Activated naive CD8-positive, alpha-beta T cell treated with anti-CD3 and anti-CD28 coated beads for 36 hours (primary cell): ENCODE data around the gene PAPPA2. TPM values are rescaled to one million over a fixed set of nuclear protein-coding genes. Genes with fewer than 3 reads are reported as not detected.
A peak's percentile ranks its signal among the peaks of the same experiment; 100 is the strongest.

ENCODE experiments used
- DNase-seq: peaks from one replicate; pipeline ENCODE4 v3.0.0; 2021
- H3K27ac Mint-ChIP-seq: one replicate; pipeline ENCODE4 v1.8.0; 2022; ENCODE audit warnings: mild to moderate bottlenecking, moderate library complexity, mixed read lengths
- H3K27me3 Mint-ChIP-seq: one replicate; pipeline ENCODE4 v1.8.0; 2022; ENCODE audit warnings: mild to moderate bottlenecking, mixed read lengths
- H3K36me3 Mint-ChIP-seq: one replicate; pipeline ENCODE4 v1.8.0; 2021; ENCODE audit warnings: mild to moderate bottlenecking, mixed read lengths
- H3K4me1 Mint-ChIP-seq: one replicate; pipeline ENCODE4 v1.8.0; 2021; ENCODE audit warnings: mixed read lengths
- H3K4me3 Mint-ChIP-seq: one replicate; pipeline ENCODE4 v1.8.0; 2022; ENCODE audit warnings: mild to moderate bottlenecking, moderate library complexity, mixed read lengths
- H3K9me3 Mint-ChIP-seq: one replicate; pipeline ENCODE4 v1.8.0; 2022; ENCODE audit warnings: mixed read lengths
- total RNA-seq, 2 experiments: library from RNA; stranded (reverse); gene quantifications; one replicate each; pipeline ENCODE4 v1.2.3, GENCODE V29; 2021

Gene PAPPA2
- total RNA-seq, 2 experiments from 2014 or later, result 0.12 to 0.52 TPM

DNA sequence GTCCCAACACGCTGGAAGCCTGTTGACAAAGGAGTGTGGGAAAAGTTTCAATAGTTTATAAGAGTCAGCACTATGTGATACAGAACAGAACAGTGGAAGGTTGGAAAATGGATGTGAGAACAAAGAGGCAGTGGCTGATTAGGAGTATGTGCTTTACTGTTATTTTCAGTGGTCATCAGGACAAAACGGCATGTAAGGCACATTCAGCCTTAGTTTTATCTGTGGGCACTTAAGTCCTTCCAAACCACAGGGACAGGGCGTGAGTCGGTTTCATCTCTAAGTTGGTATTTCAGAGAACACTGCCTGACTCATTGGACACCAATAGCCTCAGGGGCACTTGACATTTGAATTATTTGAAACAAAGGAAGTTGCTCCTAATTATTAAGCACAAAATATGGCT is 394.7 kb downstream of the PAPPA2 start:
- H3K27ac Mint-ChIP-seq, result no peak overlapping the region
- no peaks in the 10 kb centered on the region for H3K4me1 Mint-ChIP-seq
- no peaks in the 10 kb centered on the region for H3K27me3 Mint-ChIP-seq
- H3K9me3 Mint-ChIP-seq, result no peaks in the 10 kb centered on the region
- no peaks in the 10 kb centered on the region for H3K36me3 Mint-ChIP-seq
- DNase-seq, result no peak
- no peak overlapping the region for H3K4me3 Mint-ChIP-seq

GRCh38 chr1:176858433-176858916 is 395.5 kb downstream of the PAPPA2 start:
- no peaks in the 10 kb centered on the region for H3K36me3 Mint-ChIP-seq
- no peak overlapping the region for H3K27ac Mint-ChIP-seq
- no peak overlapping the region for H3K4me3 Mint-ChIP-seq
- no peaks in the 10 kb centered on the region for H3K4me1 Mint-ChIP-seq
- no peaks in the 10 kb centered on the region for H3K9me3 Mint-ChIP-seq
- H3K27me3 Mint-ChIP-seq, result no peaks in the 10 kb centered on the region
- DNase-seq, result no peak

DNA sequence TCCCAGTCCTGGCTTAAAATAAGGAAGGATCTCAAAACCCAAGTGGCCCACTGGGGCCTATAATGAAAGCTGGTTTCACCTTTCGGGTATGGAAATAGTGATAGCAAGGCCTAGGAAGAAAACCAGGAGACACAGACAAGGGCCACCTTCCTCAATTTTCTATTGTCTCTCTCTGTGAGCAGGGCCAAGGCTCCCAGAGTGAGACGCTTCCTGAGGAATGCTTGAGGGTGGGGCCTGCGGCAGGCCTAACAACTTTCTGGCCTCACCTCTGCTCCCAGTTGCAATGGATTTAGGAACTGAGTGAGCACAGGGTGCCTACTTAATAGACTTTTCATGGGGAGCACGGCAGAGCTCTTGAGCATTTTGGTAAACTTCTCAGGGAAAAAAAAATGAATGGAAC is 400.6 kb downstream of the PAPPA2 start:
- Mint-ChIP-seq H3K4me3 (no peak overlapping the region), H3K27me3 (peaks cover 6% of the 10 kb centered on the region), H3K9me3 (peaks cover 2% of the 10 kb centered on the region), H3K36me3 (no peaks in the 10 kb centered on the region), H3K4me1 (no peaks in the 10 kb centered on the region), H3K27ac (no peak overlapping the region)
- no peak for DNase-seq

DNA sequence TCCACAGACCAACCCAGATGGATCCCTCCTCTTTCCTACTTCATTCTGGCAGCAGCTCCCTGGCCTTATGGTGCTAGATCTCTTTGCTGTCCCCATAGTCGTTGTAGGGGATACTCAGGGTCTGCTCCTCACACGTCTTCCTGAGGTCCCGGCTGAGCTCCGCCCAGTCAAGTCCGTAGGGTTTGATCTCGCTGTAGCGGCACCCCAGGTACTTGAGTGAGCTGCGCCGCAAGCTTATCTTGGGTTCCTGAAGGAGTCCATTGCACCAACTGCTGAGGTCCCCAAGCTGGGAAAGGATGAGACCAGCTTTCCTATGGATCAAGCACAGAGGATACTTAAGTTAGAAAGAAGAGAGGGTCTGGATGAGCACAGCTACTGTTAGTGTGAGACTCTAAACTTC is 401.2 kb downstream of the PAPPA2 start:
- H3K27me3 Mint-ChIP-seq, result peaks cover 6% of the 10 kb centered on the region
- no peaks in the 10 kb centered on the region for H3K4me1 Mint-ChIP-seq
- no peaks in the 10 kb centered on the region for H3K36me3 Mint-ChIP-seq
- DNase-seq, result no peak
- H3K27ac Mint-ChIP-seq, result no peak overlapping the region
- peaks cover 2% of the 10 kb centered on the region for H3K9me3 Mint-ChIP-seq
- H3K4me3 Mint-ChIP-seq, result no peak overlapping the region

GRCh38 chr1:176866011-176866714 is 403.2 kb downstream of the PAPPA2 start:
- no peak for DNase-seq
- Mint-ChIP-seq H3K27me3 (peaks cover 6% of the 10 kb centered on the region), H3K4me3 (no peak overlapping the region), H3K4me1 (no peaks in the 10 kb centered on the region), H3K27ac (no peak overlapping the region), H3K36me3 (no peaks in the 10 kb centered on the region), H3K9me3 (peaks cover 2% of the 10 kb centered on the region)

- Mint-ChIP-seq H3K4me1 (no peaks in the 10 kb centered on the region), H3K27ac (no peak overlapping the region), H3K27me3 (peaks cover 11% of the 10 kb centered on the region), H3K9me3 (peaks cover 2% of the 10 kb centered on the region), H3K36me3 (no peaks in the 10 kb centered on the region), H3K4me3 (no peak overlapping the region)
- no peak for DNase-seq
Observed at GRCh38 chr1:176869577-176869976, 406.6 kb downstream of the PAPPA2 start.

- Mint-ChIP-seq H3K9me3 (no peaks in the 10 kb centered on the region), H3K4me1 (no peaks in the 10 kb centered on the region), H3K27ac (no peak overlapping the region), H3K27me3 (peaks cover 9% of the 10 kb centered on the region), H3K36me3 (no peaks in the 10 kb centered on the region), H3K4me3 (no peak overlapping the region)
- no peak for DNase-seq
Observed at GRCh38 chr1:176876966-176877515, 414.1 kb downstream of the PAPPA2 start.

DNA sequence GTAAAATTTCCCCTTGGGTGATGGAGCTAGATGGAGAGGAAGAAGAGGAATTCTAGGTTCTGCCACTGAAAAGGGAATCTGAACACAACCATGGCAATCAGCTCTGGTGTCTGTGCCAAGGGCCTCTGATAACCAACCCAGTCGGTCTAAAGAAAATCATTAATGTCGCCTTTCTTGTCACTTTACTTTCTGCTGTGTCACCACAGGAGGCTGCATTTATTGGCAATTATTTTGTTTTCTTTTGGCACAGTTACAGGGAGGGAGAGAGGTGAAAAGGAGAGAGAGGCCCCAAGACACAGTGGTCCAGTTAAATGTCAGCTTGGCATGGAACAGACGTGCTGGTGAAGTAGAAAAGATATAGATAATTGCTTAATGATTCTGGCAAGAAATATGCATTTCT is 414.6 kb downstream of the PAPPA2 start:
- no peaks in the 10 kb centered on the region for H3K4me1 Mint-ChIP-seq
- no peaks in the 10 kb centered on the region for H3K36me3 Mint-ChIP-seq
- peaks cover 6% of the 10 kb centered on the region for H3K27me3 Mint-ChIP-seq
- H3K27ac Mint-ChIP-seq, result no peak overlapping the region
- DNase-seq, result no peak
- no peak overlapping the region for H3K4me3 Mint-ChIP-seq
- no peaks in the 10 kb centered on the region for H3K9me3 Mint-ChIP-seq

GRCh38 chr1:176878750-176879536 is 416.0 kb downstream of the PAPPA2 start:
- no peak overlapping the region for H3K4me3 Mint-ChIP-seq
- H3K36me3 Mint-ChIP-seq, result no peaks in the 10 kb centered on the region
- DNase-seq, result no peak
- H3K4me1 Mint-ChIP-seq, result no peaks in the 10 kb centered on the region
- H3K27me3 Mint-ChIP-seq, result peaks cover 3% of the 10 kb centered on the region
- H3K9me3 Mint-ChIP-seq, result no peaks in the 10 kb centered on the region
- H3K27ac Mint-ChIP-seq, result no peak overlapping the region

GRCh38 chr1:176879784-176880620 is 417.0 kb downstream of the PAPPA2 start:
- no peak for DNase-seq
- Mint-ChIP-seq H3K27ac (no peak overlapping the region), H3K9me3 (no peaks in the 10 kb centered on the region), H3K4me3 (no peak overlapping the region), H3K36me3 (no peaks in the 10 kb centered on the region), H3K4me1 (no peaks in the 10 kb centered on the region), H3K27me3 (peaks cover 3% of the 10 kb centered on the region)

DNA sequence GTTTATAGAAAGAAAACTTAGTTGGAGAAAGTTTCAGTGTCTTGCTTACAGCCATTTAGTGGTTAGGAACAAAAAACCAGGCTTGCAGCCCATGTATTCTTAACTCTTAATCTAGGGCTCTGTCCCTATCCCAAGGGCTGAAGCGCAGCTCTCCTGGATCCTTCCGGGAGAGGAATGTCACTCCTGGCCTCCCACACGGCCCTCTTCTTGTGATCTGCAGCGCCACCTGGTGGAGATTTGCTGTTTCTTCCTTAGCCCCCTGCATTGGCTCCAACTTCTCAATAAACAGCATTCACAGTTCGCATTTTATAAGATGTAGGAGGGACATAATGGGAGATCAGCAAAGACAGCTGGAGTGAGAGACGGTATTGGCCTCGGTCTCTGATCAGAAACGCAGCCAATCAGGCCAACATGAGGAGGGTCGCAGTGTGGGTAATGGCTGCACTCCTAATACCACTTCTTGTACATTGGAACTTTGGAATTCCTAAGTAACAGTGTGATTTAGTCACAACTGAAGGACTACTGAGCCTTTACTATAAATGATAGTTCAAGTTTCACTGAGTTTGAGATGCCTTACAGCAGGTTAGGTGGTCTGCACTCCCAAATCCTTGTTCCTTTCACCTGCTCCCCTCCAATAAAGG is 418.1 kb downstream of the PAPPA2 start:
- Mint-ChIP-seq H3K9me3 (no peaks in the 10 kb centered on the region), H3K27me3 (peaks cover 8% of the 10 kb centered on the region), H3K27ac (no peak overlapping the region), H3K36me3 (no peaks in the 10 kb centered on the region), H3K4me3 (no peak overlapping the region), H3K4me1 (no peaks in the 10 kb centered on the region)
- DNase-seq, result peak; percentile 8

GRCh38 chr1:176884286-176884685 is 421.3 kb downstream of the PAPPA2 start:
- peaks cover 14% of the 10 kb centered on the region for H3K27me3 Mint-ChIP-seq
- no peaks in the 10 kb centered on the region for H3K9me3 Mint-ChIP-seq
- no peaks in the 10 kb centered on the region for H3K4me1 Mint-ChIP-seq
- H3K36me3 Mint-ChIP-seq, result no peaks in the 10 kb centered on the region
- no peak for DNase-seq
- no peak overlapping the region for H3K4me3 Mint-ChIP-seq
- H3K27ac Mint-ChIP-seq, result no peak overlapping the region

DNA sequence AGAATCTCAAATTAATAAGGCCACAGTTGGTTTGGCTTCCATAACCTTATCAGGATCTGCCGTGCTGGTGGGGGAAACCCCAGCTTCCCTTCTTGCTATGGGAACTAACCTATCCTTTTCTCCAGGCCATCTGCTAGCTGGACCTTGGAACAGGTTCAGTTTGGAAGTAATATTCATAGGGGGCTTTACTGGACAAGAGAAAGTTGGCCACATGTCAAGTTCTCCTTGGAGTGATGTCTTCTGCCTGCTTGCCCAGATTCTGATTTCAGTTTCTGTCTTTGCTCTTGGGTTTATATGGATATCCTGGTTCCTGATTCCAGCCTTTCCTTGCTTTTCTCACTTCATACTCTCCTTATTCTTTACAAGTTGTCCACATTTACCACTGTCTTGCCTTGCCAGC is 421.9 kb downstream of the PAPPA2 start:
- no peak for DNase-seq
- Mint-ChIP-seq H3K4me1 (no peaks in the 10 kb centered on the region), H3K36me3 (no peaks in the 10 kb centered on the region), H3K9me3 (no peaks in the 10 kb centered on the region), H3K27me3 (peaks cover 14% of the 10 kb centered on the region), H3K4me3 (no peak overlapping the region), H3K27ac (peak overlapping the region; percentile 27)

DNA sequence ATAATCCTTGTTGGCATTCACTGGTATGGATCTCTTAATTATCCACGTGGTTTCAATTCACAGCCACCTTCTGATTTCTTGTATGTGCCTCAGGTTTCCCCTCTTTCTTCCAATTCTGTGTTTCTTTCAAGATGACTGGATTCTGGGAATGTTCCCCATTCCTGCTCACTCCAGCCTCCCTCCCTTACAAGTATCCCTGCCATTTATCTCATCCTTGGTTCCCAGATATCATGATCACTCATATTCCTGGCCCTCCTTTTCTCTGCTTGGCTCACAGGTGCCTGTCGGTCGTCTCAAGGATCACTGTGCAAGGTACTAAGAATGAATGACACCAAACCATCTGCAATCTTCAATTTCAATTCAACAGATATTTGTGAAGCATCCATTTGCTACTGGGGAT is 422.4 kb downstream of the PAPPA2 start:
- Mint-ChIP-seq H3K27ac (peak overlapping the region; percentile 27), H3K27me3 (peaks cover 14% of the 10 kb centered on the region), H3K4me3 (no peak overlapping the region), H3K9me3 (no peaks in the 10 kb centered on the region), H3K4me1 (no peaks in the 10 kb centered on the region), H3K36me3 (no peaks in the 10 kb centered on the region)
- no peak for DNase-seq
